ENCODE data around the gene CFAP45. TPM values are rescaled to one million over a fixed set of nuclear protein-coding genes. Genes with fewer than 3 reads are reported as not detected.

The CFAP45 gene
- total and polyA plus RNA-seq, 9 of the 15 experiments (the other 6 are each of a cell fraction or from before 2014, with no cell fraction given) = 0.65 to 2.4 (median 1.5) TPM

DNA sequence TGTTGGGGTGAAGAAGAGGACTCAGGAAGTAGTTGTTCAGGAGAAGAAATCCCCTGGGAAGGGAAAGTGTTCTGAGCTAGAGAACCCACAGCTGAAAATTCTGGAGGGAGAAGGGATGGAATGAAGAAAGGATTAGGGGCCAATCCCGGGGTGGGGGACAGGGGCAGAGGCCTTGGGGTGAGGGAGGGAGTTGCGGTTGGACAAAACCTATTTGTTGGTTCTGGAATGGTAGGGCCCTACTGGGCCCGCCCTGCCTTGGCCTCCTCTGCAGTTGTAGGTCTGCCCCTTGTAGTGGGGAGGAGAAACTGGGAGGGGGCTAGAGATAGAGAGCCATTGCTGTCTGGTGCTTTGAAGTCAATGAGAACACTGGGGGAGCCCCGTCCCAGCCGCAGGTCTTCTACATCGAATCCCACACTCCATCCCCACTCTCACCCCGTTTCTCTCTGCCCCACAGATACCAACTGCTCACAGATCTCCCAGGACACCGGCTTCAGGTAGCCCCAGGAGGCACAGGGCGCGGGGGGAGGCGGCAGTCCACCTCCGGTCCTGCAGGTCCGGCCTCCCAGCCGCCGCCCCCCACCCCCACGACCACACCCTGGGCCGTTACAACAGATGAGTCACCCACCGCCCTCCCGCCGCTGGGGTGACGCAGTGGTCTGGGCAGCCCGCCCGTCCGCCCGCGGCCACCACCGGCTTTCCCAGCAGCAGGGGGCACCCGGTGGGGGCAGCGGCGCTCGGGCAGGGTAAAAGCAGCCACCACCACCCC, 24.2 kb upstream of the CFAP45 start (continued):
- TF ChIP-seq, protein P1, sequence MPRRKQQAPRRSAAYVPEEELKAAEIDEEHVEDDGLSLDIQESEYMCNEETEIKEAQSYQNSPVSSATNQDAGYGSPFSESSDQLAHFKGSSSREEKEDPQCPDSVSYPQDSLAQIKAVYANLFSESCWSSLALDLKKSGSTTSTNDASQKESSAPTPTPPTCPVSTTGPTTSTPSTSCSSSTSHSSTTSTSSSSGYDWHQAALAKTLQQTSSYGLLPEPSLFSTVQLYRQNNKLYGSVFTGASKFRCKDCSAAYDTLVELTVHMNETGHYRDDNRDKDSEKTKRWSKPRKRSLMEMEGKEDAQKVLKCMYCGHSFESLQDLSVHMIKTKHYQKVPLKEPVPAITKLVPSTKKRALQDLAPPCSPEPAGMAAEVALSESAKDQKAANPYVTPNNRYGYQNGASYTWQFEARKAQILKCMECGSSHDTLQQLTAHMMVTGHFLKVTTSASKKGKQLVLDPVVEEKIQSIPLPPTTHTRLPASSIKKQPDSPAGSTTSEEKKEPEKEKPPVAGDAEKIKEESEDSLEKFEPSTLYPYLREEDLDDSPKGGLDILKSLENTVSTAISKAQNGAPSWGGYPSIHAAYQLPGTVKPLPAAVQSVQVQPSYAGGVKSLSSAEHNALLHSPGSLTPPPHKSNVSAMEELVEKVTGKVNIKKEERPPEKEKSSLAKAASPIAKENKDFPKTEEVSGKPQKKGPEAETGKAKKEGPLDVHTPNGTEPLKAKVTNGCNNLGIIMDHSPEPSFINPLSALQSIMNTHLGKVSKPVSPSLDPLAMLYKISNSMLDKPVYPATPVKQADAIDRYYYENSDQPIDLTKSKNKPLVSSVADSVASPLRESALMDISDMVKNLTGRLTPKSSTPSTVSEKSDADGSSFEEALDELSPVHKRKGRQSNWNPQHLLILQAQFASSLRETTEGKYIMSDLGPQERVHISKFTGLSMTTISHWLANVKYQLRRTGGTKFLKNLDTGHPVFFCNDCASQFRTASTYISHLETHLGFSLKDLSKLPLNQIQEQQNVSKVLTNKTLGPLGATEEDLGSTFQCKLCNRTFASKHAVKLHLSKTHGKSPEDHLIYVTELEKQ (CRISPR knock-in tag; IDR thresholded peaks at IDR 0.05) = no peak
- TF ChIP-seq ZZZ3 (IDR thresholded peaks at IDR 0.05) (no peak), HOXB6 (CRISPR knock-in tag; IDR thresholded peaks at IDR 0.05; ENCODE audit: borderline replicate concordance) (no peak), WHSC1 (IDR thresholded peaks at IDR 0.05; ENCODE audit: low read length) (no peak), CHD1 (IDR thresholded peaks at IDR 0.05; ENCODE audit: low read length) (no peak), C11orf30 (IDR thresholded peaks at IDR 0.05; ENCODE audit: low read depth) (peak; percentile 50; the same call in 1 of the 2 replicates), ZKSCAN3 (CRISPR knock-in tag; IDR thresholded peaks at IDR 0.05) (no peak), SAP30 (IDR thresholded peaks at IDR 0.05; ENCODE audit: borderline replicate concordance, insufficient read depth, low read depth, low read length, poor library complexity, severe bottlenecking) (peak; percentile 18), CAMTA2 (CRISPR knock-in tag; conservative IDR thresholded peaks at IDR 0.05) (no peak), HDAC8 (tag; IDR thresholded peaks at IDR 0.05) (no peak), POLR2AphosphoS2 (IDR thresholded peaks at IDR 0.05; ENCODE audit: low read length) (no peak; the same call in 1 of the 2 replicates), PHF8 (IDR thresholded peaks at IDR 0.05; ENCODE audit: borderline replicate concordance, low read length) (no peak), NUFIP1 (IDR thresholded peaks at IDR 0.05; ENCODE audit: partially characterized antibody) (no peak)
- TF ChIP-seq, protein P2, sequence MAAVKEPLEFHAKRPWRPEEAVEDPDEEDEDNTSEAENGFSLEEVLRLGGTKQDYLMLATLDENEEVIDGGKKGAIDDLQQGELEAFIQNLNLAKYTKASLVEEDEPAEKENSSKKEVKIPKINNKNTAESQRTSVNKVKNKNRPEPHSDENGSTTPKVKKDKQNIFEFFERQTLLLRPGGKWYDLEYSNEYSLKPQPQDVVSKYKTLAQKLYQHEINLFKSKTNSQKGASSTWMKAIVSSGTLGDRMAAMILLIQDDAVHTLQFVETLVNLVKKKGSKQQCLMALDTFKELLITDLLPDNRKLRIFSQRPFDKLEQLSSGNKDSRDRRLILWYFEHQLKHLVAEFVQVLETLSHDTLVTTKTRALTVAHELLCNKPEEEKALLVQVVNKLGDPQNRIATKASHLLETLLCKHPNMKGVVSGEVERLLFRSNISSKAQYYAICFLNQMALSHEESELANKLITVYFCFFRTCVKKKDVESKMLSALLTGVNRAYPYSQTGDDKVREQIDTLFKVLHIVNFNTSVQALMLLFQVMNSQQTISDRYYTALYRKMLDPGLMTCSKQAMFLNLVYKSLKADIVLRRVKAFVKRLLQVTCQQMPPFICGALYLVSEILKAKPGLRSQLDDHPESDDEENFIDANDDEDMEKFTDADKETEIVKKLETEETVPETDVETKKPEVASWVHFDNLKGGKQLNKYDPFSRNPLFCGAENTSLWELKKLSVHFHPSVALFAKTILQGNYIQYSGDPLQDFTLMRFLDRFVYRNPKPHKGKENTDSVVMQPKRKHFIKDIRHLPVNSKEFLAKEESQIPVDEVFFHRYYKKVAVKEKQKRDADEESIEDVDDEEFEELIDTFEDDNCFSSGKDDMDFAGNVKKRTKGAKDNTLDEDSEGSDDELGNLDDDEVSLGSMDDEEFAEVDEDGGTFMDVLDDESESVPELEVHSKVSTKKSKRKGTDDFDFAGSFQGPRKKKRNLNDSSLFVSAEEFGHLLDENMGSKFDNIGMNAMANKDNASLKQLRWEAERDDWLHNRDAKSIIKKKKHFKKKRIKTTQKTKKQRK (IDR thresholded peaks at IDR 0.05; ENCODE audit: borderline replicate concordance, low read depth, low read length) = no peak
- TF ChIP-seq, protein P3, sequence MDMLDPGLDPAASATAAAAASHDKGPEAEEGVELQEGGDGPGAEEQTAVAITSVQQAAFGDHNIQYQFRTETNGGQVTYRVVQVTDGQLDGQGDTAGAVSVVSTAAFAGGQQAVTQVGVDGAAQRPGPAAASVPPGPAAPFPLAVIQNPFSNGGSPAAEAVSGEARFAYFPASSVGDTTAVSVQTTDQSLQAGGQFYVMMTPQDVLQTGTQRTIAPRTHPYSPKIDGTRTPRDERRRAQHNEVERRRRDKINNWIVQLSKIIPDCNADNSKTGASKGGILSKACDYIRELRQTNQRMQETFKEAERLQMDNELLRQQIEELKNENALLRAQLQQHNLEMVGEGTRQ (CRISPR knock-in tag; IDR thresholded peaks at IDR 0.05) = no peak
- TF ChIP-seq, protein P4, sequence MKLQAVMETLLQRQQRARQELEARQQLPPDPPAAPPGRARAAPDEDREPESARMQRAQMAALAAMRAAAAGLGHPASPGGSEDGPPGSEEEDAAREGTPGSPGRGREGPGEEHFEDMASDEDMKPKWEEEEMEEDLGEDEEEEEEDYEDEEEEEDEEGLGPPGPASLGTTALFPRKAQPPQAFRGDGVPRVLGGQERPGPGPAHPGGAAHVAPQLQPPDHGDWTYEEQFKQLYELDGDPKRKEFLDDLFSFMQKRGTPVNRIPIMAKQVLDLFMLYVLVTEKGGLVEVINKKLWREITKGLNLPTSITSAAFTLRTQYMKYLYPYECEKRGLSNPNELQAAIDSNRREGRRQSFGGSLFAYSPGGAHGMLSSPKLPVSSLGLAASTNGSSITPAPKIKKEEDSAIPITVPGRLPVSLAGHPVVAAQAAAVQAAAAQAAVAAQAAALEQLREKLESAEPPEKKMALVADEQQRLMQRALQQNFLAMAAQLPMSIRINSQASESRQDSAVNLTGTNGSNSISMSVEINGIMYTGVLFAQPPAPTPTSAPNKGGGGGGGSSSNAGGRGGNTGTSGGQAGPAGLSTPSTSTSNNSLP (IDR thresholded peaks at IDR 0.05; ENCODE audit: borderline replicate concordance, low read depth, low read length) = no peak
- TF ChIP-seq, protein P5, sequence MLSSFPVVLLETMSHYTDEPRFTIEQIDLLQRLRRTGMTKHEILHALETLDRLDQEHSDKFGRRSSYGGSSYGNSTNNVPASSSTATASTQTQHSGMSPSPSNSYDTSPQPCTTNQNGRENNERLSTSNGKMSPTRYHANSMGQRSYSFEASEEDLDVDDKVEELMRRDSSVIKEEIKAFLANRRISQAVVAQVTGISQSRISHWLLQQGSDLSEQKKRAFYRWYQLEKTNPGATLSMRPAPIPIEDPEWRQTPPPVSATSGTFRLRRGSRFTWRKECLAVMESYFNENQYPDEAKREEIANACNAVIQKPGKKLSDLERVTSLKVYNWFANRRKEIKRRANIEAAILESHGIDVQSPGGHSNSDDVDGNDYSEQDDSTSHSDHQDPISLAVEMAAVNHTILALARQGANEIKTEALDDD (IDR thresholded peaks at IDR 0.05) = no peak

Data from K562 (cell line).